GM21447 (cell line): ENCODE measurements around the gene SERGEF.
"Not testable (repeated sequence)": the region's sequence is repeated elsewhere in the genome, so short reads cannot be mapped to it uniquely, and the experiment has no call there.

Experiments
- ATAC-seq: cut with Tn5 transposase; IDR thresholded peaks from one replicate; pipeline ENCODE4 v1.9.1; 2021; ENCODE audit not compliant: unreplicated experiment

The SERGEF gene

DNA sequence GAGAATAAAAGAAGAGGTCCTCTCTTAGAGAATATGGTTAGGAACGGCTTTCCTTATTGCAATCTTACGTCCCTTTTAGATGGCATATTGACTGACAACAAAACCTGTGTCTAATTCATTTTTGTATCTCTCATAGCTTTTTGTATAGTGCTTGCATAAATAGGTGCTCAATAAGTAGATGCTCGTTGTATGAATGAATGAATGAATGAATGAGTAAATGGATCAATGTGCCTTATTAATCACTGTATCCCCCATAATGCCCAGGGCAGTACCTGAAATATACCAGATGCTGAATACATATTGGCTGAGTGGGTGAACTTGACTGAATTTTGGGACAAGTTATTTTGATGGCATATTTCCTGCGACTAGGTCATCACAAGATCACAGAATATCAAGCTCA lies 97.9 kb downstream of the SERGEF start:
- ATAC-seq, result no peak

DNA sequence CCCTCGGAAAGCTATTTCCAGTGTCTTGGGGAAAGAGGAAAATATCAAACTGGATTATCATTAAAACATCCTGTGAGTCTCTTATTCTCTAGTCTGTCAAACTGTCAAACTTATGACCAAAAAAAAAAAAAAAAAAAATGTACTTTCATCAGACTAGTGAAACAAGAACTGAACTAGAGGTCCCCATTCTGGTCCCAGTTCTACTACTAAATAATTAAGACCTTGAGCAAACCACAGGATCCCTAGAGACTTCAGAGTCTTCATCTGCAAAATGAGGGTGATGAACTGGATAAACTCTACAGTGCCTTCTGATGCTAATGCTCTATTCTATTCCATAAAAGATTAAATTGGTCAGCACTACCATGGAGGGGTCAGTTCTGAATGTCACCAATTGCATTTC lies 105.8 kb downstream of the SERGEF start:
- ATAC-seq, result no peak

DNA sequence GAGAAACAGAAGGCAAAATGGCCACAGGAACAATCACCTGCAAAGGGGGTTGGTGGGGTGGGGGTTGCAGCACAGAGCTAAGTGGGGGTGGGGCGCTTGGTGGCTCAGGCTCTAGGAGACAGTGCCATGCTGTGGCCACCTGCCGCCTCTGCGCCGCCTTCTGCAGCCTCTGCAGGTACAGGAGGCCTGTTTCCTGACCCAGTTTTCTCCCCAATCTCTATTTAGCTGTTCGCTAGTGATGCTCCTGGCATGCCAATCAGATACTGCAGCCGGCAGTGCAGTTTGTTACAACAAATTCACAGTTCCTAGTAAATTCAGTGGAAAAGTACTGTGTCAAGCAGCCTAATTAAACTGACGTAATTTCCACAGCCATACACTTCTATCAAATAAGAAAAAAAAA lies 106.4 kb downstream of the SERGEF start:
- ATAC-seq, result no peak

DNA sequence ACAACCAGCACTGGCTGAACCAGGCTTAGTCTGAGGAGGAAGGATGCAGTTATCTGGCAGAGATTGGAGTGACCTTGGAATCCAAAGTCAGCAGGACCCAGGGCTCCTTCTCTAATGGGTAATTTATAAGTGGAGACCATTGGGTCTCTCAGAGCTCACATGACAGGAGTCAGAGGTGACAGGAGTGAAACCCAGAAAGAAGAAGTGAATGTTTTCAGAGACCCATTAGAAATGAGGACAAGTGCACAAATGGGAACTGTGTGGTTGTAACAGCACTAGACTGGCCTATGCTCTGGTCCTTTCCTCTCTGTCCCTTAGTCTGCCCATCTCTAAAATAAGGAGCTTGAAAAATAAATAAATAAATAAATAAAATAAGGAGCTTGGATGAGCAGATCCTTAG lies 107.4 kb downstream of the SERGEF start:
- peak; percentile 79 for ATAC-seq

DNA sequence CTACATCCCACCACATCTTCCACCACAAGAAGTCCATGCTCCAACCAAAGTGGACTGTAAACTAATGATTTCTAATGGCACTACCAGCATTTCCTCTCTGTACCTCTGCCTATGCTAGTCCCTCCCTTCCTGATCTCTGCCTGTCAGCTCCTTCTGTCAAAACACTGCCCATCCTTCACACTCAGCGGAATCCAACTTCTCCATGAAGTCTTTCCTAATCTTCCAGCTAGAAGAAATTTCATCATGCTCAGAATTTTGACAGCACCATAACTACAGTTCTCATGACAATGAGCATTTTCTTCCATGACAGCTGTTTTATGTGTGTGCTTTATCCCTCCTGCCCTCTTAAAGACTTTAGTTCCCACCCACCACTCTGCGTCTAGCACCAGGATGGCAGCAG lies 111.4 kb downstream of the SERGEF start:
- ATAC-seq, result no peak

DNA sequence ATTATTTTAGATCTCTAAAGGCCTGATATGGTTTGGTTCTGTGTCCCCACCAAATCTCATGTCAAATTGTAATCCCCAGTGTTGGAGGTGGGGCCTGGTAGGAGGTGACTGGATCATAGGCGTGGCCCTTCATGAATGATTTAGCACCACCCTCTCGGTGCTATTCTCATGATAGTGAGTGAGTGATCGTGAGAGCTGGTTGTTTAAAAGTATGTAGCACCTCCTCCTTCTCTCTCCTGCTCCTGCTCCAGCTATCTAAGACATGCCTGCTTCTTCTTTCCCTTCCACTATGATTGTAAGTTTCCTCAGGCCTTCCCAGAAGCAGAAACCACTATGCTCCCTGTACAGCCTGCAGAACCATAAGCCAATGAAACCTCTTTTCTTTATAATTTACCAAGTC lies 114.1 kb downstream of the SERGEF start:
- ATAC-seq, result no peak

DNA sequence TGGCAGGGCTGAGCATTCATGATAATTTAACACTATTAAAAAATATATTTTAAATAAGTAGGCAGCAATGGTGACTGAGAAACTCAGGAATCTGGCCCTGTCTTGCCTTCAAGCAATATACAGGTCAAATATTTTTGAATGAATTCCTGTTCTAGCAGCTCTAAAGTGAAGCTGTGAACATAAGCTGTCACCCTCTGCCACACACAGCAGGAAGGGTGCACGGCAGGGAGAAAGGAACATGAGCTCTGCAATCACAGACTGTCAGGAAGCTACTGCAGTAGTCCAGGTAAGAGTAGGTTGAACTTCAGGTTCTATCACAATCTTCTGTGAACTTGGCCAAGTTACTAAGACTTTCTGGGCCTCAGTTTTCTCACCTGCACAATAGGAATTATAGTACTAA lies 114.8 kb downstream of the SERGEF start:
- ATAC-seq, result no peak

DNA sequence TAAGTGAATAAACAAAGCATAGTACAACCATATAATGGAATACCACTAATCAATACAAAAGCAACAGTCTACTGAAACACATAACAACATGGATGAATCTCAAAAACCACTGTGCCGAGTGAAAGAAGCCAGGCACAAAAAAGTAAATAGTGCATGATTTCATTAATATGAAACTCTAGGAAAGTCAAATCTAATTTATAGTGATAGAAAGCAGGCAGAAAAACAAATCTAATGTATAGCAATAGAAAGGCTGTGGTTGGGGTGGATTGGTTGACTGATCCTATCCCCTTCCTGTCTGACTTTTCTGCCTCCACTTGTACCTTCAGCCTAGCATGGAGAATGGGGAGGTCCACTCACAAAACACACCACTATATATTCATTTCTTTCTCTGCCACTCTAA lies 115.4 kb downstream of the SERGEF start:
- no peak for ATAC-seq

DNA sequence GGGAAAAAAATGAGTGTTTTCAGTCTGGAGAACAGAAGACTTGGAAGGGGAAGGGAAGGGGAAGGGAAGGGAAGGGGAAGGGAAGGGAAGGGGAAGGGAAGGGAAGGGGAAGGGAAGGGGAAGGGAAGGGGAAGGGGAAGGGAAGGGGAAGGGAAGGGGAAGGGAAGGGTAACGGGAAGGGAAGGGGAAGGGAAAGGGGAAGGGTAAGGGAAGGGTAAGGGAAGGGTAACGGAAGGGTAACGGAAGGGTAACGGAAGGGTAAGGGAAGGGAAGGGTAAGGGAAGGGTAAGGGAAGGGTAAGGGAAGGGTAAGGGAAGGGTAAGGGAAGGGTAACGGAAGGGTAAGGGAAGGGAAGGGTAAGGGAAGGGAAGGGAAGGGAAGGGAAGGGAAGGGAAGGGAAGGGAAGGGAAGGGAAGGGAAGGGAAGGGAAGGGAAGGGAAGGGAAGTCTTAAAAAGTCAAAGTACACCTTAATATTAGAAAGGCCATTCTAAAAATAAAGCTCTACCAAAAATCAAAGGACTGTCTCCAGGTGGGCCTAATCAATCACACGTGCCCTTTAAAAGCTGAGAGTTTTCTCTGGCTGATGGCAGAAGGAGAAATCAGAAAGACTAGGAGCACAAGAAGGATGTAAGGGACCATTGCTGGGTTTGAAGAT lies 116.2 kb downstream of the SERGEF start:
- ATAC-seq, result not testable (repeated sequence)

DNA sequence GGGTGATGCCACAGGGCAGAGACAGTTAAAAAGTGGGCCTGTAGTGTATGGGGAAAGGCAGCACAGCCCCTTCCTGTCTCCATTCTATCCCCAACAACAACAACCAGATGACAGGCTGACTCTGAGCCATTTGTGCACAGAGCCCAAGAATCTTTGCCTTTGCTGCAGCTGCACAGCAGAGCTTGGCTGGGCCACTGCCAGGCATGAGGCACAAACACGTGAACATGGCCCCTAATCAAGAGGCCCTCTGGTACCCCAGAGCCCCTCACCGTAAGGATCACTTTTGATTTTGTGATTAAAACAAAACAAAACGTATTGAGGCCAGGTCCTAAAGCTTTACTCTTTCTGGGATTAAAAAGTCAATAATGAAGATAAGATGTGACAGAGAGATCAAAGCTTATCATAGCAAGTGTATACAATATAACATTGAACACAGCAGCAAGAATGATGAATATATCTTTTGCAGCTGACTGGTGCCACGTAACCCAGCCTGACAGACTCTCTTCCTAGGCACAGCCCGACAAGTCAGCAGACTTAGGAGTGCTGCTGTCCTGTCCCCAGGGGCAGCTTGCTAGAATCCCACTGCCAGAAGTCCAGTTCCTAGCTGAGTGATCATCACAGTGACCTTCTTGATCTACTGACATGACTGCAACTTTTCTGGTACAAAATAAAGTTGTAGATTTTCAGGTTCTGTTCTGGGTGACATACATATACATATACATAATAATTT lies 117.8 kb downstream of the SERGEF start:
- no peak for ATAC-seq

DNA sequence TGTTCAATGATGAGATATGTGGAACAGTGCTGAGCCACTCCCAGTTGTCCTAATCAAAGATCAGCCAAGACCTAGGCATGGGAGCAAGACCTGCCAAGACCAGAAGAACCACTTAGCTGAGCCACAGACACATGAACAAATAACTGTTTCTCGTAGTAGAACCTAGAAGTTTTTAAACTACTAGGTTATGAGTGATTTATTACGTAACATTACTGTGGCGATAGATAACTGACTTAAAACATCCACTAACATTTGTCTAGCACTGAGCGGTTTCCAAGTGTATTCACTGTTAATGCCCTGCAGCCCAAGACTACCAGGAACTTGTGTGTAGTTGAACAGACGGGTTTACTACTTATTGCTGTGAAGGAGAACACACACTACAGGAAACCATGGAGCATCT lies 120.4 kb downstream of the SERGEF start:
- ATAC-seq, result no peak

DNA sequence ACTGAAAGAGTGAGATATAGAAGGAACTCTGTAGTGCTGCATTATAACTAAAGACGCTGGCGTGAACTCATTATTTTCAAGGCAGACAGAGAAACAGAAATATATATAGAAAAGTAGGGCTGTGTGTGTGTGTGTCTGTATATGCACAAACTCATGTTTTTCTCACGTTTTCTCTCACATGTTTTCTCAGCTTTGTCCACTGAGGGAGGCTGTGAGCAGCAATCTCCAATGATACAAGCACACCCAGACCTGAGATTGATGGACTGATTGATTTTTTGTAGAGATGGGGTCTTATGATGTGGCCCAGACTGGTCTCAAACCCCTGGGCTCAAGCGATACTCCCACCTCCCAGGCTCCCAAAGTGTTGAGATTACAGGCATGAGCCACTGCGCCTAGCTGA lies 122.5 kb downstream of the SERGEF start:
- no peak for ATAC-seq

DNA sequence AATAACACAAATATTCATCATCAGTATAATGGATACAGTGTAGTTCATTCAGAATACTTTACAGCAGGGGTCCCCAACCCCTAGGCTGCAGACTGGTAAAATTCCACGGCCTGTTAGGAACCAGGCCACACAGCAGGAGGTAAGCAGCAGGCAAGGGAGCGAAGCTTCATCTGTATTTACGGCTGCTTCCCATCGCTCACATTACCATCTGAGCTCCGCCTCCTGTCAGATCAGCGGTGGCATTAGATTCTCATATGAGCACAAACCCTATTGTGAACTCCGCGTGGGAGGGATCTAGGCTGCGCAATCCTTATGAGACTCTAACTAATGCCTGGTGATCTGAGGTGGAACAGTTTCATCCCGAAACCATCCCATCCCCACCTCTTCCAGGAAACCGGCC lies 125.1 kb downstream of the SERGEF start:
- no peak for ATAC-seq

DNA sequence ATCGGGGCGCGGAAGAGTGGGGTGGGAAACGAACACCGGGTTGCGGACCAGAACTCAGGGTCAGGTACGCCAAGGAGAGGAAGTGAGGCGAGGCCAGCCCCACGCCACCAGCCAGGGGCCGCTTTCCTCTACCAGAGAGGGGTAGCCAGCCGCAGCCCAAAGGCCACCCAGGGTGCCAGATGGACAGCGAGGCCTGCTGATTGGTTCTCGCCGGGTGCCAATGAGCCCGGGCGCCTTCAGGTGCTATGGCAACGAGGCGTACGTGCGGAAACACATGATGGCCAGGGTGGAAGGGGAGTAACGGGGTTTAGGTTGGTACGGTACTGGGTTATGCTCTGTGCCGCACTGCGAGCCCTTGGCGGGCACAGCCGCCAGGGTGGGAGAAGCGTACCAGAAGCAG lies 128.9 kb downstream of the SERGEF start:
- ATAC-seq, result no peak

DNA sequence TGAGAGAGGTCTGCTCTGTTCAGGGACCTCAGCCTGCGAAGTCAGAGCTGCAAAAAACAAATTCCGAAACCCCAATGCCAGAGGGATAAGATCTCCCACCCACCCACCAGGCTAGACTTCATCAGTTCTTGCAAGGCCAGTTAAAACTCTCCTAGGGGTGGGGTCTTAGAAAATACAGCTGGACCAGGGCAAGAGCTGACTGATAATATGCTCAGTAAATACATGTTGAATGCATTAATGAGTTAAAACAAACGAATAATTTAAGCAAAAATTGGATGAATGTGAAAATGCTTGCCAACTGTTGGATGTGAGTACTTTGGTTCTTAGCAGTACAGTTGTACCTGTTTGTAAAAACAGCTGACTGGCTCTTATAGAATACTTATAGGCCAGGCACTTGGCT lies 129.8 kb downstream of the SERGEF start:
- no peak for ATAC-seq

DNA sequence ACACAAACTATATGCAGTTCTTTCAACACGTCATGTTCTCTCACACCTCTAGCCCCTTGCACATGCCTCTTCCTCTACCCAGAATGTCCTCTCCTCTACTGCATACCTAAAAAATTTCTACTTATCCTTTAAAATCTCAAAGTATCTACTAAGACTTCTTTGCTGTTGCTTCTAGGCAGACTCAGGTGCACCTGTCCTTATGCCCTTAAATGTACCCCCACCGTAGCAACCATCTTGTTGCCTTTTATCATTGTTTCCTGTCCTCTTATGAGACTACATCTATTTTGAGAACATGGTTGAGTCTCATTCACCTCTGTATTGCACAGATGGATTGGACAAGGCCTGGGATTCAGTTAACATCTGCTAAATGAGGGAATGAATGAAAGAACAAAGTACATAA lies 134.1 kb downstream of the SERGEF start:
- ATAC-seq, result no peak

DNA sequence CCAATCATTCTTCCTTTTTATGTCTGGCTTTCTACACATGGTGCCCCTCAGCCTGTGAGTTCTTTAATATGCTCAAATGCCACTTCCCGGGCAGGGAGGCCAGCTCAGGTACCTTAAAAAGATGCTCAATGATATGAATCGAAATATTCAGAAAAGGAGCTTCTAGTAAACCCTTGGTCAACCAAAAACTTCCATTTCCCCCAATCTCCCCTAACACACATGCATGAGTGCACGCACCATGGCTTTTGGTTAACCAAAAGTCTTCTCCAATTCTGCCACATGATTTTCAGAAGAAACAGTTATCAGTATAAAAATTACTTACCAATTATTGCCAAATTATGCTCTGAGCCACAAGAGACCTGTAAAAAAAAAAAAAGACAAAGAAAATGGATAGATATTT lies 135.0 kb downstream of the SERGEF start:
- ATAC-seq, result no peak

DNA sequence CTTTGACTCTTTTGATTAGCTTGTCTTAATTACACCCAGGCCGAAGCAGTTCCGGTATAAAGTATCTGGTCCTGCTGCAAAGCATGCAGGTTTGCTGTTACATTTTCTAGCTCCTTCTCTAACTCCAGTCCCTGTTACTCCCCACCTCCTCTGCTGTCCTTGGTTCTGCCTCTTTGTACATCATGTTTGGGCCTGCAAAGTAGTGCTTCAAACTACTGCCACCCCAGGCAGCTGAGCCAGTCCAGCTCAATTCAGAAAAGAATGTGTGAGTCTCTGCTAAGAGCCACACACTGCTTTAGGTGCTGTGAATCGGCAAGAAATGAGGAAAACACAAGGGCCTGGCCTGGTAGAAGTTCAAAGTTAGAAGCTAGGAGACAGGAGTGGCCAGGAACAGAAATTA lies 136.0 kb downstream of the SERGEF start:
- no peak for ATAC-seq

DNA sequence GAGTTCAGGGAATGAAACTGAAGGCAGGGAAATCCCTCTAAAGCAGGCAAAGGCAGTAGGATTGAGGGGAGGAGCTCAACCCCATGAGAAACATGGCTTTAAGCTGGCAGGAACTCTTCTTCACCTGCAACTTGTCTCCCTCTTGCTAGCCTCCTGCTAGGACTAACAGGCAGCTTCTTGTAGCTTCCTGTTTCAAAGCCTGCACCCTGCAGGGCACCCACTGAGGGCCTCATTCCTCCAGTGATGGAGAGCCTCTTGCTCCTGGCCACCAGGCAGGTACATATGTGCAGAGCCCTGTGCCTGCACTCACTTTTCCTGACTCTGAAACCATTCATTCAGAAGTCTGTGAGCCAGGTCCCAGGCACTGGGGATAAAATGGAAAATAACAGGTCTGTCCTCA lies 137.0 kb downstream of the SERGEF start:
- ATAC-seq, result no peak

DNA sequence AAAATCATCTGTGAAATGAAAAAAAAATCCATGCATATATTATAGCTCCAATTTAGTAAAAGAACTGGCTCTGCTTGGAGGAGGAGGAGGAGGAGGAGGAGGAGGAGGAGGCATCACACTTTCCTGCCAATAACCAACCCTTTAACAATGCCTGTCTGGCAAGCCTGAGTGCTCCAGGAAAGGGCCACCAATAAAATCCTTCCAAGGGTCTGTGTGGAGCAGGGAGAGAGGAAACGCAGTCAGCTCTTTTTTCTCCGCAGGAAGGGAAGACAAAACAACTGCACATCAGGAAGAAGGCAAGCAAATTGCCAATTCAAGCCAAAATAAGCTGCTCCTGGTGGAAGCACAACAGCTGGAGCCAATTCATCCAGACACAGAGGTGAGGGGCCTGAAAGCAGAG lies 139.3 kb downstream of the SERGEF start:
- ATAC-seq, result no peak

DNA sequence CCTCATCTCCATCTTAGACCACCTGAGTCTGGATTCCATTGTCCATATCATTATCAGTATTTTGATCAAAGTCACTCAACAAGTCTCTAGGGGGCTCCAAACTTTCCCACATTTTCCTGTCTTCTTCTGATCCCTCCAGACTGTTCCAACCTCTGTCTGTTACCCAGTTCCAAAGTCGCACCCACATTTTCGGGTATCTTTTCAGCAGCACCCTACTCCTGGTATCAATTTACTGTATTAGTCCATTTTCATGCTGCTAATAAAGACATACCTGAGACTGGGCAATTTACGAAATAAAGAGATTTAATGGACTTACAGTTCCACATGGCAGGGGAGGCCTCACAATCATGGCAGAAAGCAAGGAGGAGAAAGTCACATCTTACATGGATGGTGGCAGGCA lies 144.4 kb downstream of the SERGEF start:
- not testable (repeated sequence) for ATAC-seq

DNA sequence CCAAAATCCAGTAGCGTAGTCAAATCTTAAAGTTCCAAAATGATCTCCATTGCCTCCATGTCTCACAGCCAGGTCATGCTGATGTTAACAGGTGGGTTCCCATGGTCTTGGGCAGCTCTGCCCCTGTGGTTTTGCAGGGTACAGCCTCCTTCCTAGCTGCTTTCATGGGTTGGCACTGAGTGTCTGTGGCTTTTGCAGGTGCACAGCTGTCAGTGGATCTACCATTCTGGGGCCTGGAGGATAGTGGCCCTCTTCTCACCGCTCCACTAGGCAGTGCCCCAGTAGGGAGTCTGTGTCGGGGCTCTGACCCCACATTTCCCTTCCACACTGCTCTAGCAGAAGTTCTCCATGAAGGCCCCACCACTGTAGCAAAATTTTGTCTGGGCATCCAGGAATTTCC lies 145.5 kb downstream of the SERGEF start:
- ATAC-seq, result no peak
